ENCODE measurements around the gene PBX3. TPM values are rescaled to one million over a fixed set of nuclear protein-coding genes. Genes with fewer than 3 reads are reported as not detected.

The PBX3 gene
- total RNA-seq, 1 donor from 2014 or later = 15.0 TPM

DNA sequence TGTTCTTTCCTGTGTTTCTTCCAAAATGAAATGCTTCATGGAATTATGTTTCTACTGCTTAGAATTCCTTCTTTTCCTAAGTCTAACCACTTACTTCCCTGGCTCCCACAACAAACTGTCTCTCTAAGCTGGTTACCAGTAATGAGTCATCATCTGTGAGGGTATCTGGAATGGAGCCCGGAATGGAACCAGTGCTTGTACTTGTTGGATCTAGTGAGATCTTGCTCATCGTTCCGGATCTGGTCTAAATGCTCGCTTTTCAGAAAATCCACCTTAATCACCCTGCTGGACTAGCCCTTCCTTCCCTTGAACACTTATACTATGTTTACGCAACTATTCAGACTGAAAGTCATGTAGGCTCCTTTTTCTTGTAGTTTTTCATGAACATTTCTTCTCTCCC, 184.8 kb downstream of the PBX3 start:
- ATAC-seq = no peak
- no peak for DNase-seq (ENCODE audit: low spot score)

DNA sequence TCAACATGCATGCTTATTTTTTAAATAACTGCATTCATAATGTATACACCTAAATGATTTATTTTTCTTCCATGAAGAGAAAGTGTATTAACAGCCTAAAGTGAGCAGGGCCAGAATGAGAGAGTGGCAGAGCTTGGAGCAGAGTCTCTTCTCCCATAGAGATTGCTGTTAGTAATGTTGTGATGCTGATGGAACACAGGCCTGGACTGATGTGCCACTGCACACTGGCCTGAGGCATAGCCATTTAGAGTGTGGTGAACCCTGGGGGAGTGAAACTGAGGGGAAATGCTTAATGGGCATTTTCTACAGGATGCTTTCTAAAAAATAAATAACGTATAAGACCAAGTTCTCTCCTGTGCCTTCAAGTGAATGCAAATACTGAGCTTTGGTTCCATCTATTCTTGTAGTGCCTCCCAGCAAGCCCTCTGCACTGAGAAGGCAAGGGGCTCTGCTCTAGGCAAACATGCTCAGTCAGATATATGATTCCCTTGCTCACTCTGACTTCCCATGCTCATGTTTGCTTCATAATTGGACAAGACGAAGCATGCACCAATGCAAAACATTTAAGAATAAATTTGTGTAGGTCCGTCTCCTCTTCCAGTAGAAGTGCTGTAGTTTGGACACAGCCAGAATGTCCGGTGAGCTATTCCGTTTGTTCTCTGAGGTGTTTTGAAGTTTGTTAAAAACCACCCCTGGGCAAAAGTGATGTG, 185.7 kb downstream of the PBX3 start:
- DNase-seq (ENCODE audit: low spot score) = no peak
- no peak for ATAC-seq

DNA sequence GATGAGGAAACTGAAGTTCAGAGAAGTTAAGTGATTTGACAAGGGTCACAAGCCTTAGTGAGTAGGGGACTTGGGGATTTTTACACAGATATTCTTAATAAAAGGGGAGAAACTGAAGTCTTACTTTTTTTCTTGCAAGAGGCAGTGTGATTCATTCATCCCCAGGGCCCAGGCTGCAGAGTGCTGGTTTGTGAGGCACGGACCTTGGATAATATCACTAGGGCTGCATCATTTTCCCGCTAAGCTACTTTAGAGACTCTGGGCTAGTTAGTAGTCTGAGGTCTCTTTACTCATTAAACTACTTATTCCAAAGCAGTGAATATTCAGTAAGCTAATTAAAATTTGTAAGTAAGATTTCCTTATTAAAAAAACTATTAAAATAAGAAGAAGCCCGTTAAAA, 195.0 kb downstream of the PBX3 start:
- DNase-seq (ENCODE audit: low spot score) = no peak
- ATAC-seq = no peak

DNA sequence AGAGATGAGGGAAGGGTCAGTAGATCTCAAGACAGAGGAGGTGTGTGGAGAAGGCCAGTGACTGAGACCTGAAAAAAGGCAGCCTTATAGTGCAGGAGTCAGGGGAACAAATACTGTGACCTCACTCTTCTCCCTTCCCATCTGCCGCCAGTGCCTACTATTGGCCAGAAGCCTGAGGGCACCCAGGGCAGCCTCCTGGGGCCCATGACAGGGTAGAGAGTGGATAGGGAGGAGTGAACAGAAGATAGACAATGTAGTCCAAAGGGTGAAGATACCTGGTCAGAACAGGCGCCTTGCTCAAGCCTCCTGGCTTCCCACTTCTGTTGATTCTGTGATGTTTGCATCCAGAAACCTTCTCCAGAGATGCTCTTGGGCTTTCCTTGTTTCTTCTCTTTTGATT, 196.7 kb downstream of the PBX3 start:
- DNase-seq (ENCODE audit: low spot score) (no peak), ATAC-seq (peak; percentile 28)

DNA sequence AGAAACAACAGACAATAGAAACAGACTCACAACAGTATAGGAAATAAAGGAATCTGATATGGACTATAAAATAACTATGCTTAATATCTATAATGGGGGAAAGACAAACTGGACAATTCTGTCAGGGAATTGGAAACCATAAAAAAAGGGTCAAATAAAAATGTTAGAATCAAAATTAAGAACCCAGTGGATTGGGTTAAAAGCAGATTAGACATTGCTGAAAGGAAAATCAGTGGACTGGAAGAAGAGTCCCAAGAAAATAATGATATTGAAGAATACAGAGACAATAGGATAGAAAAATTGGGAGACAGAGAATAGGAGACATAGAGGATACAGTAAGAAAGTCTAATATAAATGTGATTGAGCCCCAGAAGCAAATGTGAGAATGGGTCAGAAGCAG, 199.2 kb downstream of the PBX3 start:
- DNase-seq (ENCODE audit: low spot score) (no peak), ATAC-seq (no peak)

DNA sequence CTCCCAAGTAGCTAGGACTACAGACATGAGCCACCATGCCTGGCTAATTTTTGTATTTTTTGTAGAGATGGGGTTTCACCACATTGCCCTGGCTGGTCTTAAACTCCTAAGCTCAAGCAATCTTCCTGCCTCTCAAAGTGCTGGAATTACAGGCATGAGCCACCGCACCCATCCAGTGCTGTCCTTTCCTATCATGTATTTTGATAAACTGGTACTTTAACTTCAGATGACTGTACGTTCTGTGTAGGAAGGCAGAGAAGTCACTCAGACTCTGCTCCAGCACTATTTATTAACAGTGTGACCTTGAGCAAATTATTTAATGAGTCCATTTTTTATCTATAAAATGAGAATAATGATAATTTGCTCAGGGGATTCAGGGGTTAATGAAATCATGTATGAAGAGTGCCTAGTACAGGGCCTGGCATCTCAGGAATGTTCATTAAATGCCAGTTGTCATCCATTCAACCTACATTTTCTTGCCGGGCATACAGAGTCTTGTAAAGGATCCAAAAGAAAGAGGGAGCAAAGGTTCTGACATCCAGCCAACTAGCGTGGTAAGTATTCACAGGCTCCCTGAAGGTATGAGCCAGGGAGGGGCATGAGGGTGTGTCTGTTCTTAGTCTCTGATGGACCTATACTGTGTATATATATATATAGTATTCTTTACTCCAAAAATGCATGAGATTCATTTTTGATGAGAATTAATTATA, 201.9 kb downstream of the PBX3 start:
- ATAC-seq = no peak
- DNase-seq (ENCODE audit: low spot score) = no peak

DNA sequence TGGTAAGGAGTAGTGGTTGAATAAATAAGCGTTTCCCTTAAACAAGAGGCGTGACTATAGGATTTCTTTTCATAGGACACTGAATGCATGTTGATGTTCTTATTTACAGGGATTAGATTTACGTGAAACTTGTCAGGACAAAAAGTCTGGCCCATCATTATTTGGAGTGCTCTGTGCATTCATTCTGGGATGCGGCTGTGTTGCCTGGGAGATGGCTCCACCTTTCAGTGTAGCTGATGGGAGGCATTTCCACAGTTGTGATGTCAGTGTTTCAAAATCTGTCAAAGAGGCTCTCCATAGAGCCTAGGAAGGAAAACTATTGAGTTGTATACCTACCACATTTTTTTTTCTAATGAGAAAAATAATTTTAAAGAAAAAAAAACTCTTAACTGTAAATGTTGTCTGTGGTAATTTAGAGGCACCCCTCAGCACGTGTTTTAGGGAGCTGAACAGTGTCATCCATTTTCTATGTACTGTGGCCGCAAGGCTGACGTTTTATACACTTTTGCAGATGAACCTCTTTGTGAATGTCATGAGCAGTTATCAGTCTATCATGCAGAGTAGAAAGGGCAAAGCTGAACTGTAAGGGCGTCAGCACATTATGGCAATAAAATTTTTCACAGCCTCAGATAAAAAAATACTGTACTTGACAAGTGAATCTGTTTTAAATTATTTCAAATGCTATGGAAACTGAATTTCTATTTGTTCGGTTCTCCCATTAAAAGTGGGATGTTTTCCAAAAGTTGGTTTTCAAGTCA, 202.7 kb downstream of the PBX3 start:
- DNase-seq (ENCODE audit: low spot score) (no peak), ATAC-seq (no peak)

DNA sequence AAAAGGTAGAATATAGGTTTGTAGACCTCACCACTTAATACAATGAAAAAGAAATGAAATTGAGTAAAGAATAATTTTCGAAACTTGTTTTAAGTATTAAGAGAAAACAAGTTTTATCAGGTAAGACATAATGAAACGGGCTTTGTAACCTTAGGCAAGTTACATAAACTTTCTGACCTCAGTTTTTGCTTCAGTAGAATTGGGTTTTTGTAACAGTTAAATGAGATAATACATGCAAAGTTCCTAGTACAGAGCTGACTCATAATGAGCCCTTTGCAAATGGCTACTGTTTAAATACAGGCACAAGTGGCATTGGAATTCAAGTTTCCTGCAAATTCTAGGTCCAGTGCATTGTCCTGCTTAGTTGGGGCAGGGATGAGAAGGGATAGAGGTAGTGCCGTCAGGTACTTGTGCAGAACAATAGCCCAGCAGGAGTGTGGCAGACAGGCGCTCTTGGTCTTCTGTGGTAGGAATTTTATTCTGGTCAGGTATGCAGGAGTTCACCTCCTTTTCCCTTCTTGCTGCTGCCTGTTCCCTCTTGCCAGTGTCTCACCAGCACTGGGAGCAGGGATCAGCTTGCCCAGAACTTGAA, 203.8 kb downstream of the PBX3 start:
- ATAC-seq = no peak

DNA sequence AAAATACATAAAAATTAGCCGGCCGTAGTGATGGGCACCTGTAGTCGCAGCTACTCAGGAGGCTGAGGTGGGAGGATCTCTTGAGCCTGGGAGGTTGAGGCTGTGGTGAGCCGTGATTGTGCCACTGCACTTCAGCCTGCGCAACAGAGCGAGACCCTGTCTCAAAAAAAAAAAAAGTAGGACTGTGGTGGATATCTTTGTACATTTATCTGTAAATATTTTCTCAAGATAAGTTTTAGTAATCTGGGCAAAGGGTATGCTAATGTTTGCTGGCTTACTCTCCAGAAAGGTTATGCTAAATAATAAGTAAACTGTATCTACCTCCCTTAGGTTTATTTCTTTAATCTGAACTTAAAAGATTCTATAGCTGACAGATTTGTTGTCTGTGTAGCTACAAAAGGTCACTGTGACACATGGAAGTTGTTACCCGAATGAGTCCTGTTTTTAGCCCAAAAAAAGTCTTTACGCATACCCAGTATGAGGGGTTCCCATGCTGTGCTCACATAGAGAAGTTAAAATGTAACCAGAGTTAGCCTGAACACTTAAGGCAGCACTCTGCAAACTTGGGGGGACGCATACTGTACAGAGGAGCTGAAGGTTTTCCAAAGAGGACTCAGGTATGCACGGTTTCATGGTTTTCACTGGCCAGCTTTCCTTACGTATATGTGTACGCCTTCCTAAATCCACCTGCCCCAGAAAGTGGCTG, 206.3 kb downstream of the PBX3 start:
- DNase-seq (ENCODE audit: low spot score) (no peak), ATAC-seq (peak; percentile 81)

More for the DNA sequence above, 203.8 kb downstream of the PBX3 start:
- DNase-seq (ENCODE audit: low spot score) = no peak

DNA sequence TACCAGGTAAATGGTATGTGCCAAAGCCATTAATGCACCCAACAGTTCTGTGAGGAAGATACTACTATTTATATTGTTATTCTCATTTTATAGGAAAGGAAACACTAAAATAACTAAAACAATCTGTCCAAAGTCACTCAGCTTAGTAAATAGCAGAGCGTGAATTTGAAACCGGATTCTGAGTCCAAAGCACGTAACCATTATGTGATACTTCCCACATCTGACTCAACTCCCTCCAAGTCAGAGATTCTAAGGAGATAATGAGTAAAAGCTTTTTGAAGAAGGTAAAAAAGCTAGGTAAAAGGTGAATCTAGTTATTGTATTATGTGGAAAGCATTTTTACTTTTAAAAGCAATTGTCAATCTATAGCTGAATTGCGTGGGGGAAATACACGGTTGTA, 208.9 kb downstream of the PBX3 start:
- DNase-seq (ENCODE audit: low spot score) (no peak), ATAC-seq (no peak)

DNA sequence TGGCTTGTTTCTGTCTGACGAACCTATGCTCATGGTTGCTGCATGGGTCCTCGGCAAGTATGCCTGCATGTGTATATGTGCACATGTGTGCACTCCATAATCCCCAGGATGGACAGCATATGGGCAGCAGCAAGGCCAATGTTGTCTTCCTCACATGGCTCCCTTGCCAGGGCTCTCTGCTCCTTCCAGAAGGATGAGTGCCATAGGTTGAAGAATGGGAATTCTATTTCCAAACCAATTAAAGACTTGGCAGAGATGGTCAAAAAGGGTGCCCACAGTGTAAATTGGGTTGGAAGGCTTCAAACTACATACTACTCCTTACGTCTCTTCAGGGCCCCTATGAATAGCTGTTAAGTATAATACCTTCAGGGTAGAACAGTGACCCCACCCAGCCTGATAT, 212.1 kb downstream of the PBX3 start:
- DNase-seq (ENCODE audit: low spot score) (no peak), ATAC-seq (no peak)

DNA sequence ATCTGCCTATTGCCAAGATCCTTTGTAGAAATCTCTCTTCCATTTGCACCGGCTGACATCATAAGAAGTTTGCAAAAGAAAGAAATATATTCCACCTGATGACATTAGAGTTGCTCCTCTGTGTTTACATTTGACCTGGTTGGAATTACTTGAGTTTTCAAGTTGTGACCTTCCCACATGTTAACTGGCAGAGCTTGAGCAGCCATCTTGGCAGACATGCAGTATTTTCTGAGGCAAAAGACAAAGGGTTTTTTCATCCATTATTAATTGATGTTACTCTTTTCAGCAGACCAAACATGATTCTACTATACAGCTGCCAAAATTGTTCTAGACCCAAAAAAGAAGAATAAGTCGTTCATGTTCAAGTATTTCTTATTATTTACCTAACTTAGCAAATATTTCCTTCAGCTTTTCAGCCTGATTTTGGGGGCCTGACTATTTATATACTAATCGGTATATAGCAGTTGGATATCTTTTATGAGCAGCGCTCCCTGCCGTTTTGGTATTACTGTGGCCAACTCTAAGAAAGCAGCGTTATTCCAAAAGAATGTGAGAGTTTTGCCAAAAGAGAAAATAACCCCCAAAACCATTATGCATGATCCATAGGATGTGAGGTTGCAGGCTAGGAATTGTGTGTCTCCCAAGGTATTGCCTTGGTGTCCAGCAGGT, 212.9 kb downstream of the PBX3 start:
- DNase-seq (ENCODE audit: low spot score) (no peak), ATAC-seq (no peak)

DNA sequence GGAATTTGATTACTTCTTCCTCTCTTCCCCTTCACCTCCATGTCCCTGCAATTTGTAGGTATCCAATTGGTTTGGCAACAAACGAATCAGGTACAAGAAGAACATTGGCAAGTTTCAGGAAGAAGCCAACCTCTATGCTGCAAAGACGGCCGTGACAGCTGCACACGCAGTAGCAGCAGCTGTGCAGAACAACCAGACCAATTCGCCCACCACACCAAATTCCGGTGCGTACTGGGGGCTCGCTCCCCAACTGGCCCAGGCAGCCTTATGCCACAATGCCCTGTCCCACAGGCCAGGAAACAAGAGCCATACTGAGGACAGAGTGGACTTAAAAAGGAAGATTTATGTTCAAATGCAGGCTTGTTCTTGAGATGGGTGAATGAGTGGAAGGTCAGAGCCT, 213.5 kb downstream of the PBX3 start:
- DNase-seq (ENCODE audit: low spot score) (no peak), ATAC-seq (no peak)

DNA sequence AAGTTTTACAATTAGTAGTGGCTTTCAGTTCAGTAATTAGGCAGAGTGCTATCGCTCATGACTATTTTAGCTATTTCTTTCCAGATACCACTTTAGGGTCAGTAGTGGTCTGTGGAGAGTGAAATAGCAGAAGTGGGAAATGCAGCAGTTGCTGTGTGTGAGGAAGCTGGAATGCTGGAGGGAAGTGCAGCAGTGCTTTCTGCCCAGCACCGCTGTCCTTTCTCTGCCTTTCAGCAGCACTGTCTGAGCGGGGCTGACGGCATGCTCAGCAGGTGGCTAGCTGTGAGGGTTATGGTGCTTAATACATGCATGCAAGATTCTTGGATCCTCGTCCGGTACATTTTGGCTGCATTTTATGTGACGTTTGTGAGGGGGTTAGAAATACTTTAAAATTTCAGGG, 213.9 kb downstream of the PBX3 start:
- DNase-seq (ENCODE audit: low spot score) (no peak), ATAC-seq (peak; percentile 27)

DNA sequence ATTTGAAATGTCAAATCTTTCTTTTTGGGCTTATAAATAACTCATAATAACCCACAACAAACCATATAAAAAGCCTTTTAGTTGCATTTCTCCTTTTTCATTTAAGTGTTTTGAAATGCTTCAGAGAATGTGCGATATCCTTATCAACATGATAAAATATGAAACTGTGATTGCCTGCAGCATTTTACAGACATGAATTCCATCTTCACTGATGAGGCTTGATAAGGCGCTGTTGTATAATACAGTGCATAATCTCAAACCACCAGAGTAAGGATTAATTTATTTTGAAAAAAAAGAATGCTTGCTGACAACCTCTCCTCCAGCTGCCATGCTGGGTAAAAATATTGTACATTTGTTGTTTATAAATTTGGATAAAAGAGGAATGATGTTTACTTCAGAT, 216.8 kb downstream of the PBX3 start:
- no peak for DNase-seq (ENCODE audit: low spot score)
- ATAC-seq = no peak

DNA sequence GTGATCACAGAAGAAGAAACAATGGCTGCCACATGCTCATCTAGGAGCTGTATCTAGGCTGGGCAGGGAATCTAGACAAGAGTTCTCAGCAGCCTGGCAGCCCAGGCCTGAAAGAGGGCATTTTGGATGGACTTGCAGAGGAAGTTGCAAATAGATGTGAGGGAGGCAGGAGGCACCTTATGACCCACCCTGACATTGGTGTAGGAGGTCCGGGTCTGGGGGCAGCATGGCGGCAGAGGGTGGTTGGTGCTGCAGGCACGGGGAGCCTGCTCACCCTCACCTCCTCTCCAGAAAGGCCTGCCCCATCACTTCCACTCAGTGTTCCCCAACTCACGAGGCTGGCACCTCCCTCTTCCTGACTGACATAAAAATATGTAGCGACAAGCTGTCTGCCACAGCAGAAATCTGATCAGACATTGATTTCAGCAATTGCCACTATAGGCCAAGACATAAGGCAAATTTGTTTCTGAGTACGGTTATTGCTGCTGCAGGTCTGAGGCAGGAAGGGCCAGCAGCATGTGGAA, 217.6 kb downstream of the PBX3 start:
- DNase-seq (ENCODE audit: low spot score) = no peak
- no peak for ATAC-seq

DNA sequence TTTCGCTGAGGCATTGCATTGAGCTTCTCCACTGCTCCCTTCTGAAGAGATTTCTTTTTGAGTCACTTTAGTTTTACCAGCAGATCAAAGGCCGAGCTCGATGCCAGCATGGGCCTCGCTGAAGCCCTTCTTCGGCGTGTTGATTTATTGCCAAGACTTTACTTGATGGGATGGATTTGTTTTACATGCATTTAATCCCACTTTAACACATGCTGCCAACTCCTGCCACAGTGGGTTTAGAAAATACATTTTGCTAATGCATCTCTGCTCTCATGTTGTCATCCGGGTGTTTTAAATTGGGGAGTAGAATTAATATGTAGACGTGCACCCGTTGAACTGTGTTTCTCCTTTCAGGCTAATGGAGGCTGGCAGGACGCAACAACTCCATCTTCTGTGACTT, 218.3 kb downstream of the PBX3 start:
- DNase-seq (ENCODE audit: low spot score) (no peak), ATAC-seq (no peak)

DNA sequence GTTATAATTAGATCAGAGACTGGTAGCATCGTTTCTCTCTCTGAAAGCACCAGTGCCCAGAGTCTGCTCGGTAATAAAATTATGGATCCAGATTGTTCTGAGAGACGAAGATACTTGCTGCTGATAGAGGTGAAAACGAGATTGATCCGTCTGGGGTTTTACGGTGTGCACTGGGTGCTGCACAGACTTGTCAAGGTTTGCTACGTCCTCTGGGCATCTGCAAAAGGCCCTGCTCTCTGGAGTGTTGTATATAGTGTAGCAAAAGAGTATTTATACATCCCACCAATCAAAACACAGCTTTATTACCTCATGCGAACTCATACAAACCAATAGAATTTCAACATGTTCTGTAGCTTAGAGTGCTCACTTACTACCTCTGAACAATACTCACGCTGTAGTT, 219.3 kb downstream of the PBX3 start:
- DNase-seq (ENCODE audit: low spot score) = no peak
- no peak for ATAC-seq

DNA sequence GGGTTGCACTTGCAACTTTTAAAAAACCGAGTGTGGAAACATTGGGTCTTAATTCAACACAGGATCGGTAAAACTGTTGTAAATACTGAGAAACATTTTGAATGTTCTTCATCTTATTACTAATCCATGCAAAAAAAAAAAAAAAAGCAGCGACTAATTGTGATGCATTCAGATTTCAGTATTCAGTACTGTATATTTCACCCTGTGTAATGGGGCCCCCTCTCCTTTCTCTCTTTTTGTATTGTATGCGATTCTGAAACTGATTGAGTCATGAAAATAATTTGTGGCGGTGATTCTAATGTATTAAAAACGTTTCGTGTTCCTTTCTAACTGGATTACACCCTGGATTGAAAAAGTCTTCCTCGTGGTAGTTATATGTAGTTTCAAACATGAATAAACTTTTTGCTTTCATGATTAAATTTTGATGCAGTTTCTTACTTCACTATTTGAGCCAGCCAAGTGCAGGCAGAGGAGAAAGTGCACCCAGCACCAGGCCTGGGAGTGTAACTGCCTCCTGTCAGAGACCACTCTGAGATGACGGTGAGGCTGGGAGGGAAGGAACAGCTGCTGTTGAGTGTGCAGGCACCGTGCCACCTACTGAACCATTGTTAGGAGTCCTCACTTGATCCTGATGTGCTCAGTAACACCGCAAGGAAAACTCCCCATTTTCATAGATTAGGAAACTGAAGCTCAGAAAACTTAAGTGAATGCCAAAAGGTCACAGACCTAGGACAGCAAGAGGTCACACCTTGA, 220.0 kb downstream of the PBX3 start:
- DNase-seq (ENCODE audit: low spot score) (no peak), ATAC-seq (no peak)

Measured in left lobe of liver (tissue), 2 donors.